Liver (tissue), 9 donors: ENCODE measurements around the gene HOXD13. TPM values are rescaled to one million over a fixed set of nuclear protein-coding genes. Genes with fewer than 3 reads are reported as not detected.

Source experiments
- DNase-seq: peaks from one replicate; pipeline ENCODE4 v3.0.0-alpha.2; 2017; ENCODE audit warnings: low spot score
- H3K27ac ChIP-seq, 2 donors: one replicate each; pipeline ENCODE4 v1.7.0; 2013; ENCODE audit warnings: inconsistent platforms in 2 of 2, low read length in 2 of 2, control low read depth in 1 of 2, low read depth in 1 of 2, mild to moderate bottlenecking in 1 of 2
- H3K27me3 ChIP-seq, 4 donors: one replicate each; pipeline versions ENCODE4 v1.6.1 to v1.7.0; 2013; ENCODE audit warnings: low read length in 3 of 4, inconsistent platforms in 1 of 4, mild to moderate bottlenecking in 1 of 4, moderate library complexity in 1 of 4; ENCODE audit not compliant: control insufficient read depth in 4 of 4, insufficient read depth in 4 of 4
- H3K36me3 ChIP-seq, 4 donors: one replicate each; pipeline versions ENCODE4 v1.6.1 to v1.7.0; 2013; ENCODE audit warnings: low read length in 3 of 4, mild to moderate bottlenecking in 3 of 4, low read depth in 1 of 4, moderate library complexity in 1 of 4; ENCODE audit not compliant: control insufficient read depth in 4 of 4, insufficient read depth in 3 of 4
- H3K4me1 ChIP-seq, 4 donors: one replicate each; pipeline versions ENCODE4 v1.6.1 to v1.7.0; 2013; ENCODE audit warnings: low read length in 3 of 4, mild to moderate bottlenecking in 3 of 4, moderate library complexity in 1 of 4; ENCODE audit not compliant: control insufficient read depth in 4 of 4, insufficient read depth in 4 of 4
- H3K4me3 ChIP-seq, 3 donors: one replicate each; pipeline versions ENCODE4 v1.6.1 to v1.7.0; 2013; ENCODE audit warnings: low read length in 3 of 3, control low read depth in 1 of 3, low read depth in 1 of 3, mild to moderate bottlenecking in 1 of 3
- H3K9ac ChIP-seq, 2 donors: one replicate each; pipeline ENCODE4 v1.7.0; 2013; ENCODE audit warnings: low read length in 2 of 2, mild to moderate bottlenecking in 2 of 2, moderate library complexity in 2 of 2, control low read depth in 1 of 2, low read depth in 1 of 2
- H3K9me3 ChIP-seq, 4 donors: one replicate each; pipeline versions ENCODE4 v1.6.1 to v1.7.0; 2013; ENCODE audit warnings: low read length in 3 of 4; ENCODE audit not compliant: control insufficient read depth in 4 of 4
- EGR1 ChIP-seq, 2 donors: IDR thresholded peaks; 2 replicates each; pipeline ENCODE4 v1.6.1; 2016 to 2018; ENCODE audit warnings: antibody characterized with exemption in 2 of 2, low read depth in 2 of 2
- FOXA1 ChIP-seq: IDR thresholded peaks from 2 replicates; pipeline ENCODE4 v1.6.1; 2016; ENCODE audit warnings: antibody characterized with exemption
- FOXA2 ChIP-seq: IDR thresholded peaks from 2 replicates; pipeline ENCODE4 v1.6.1; 2016; ENCODE audit warnings: antibody characterized with exemption
- GABPA ChIP-seq, 2 donors: IDR thresholded peaks in 1 of 2; conservative IDR thresholded peaks in 1 of 2; 2 replicates each; pipeline ENCODE4 v1.6.1; 2016; ENCODE audit warnings: antibody characterized with exemption in 2 of 2, mild to moderate bottlenecking in 1 of 2, moderate library complexity in 1 of 2
- HNF4G ChIP-seq: IDR thresholded peaks from 2 replicates; pipeline ENCODE4 v1.6.1; 2016; ENCODE audit warnings: antibody characterized with exemption
- JUND ChIP-seq, 2 donors: IDR thresholded peaks; 2 replicates each; pipeline ENCODE4 v1.6.1; 2016; ENCODE audit warnings: antibody characterized with exemption in 2 of 2
- MAX ChIP-seq: IDR thresholded peaks from 2 replicates; pipeline ENCODE4 v1.6.1; 2016; ENCODE audit warnings: antibody characterized with exemption
- NR2F2 ChIP-seq: IDR thresholded peaks from 2 replicates; pipeline ENCODE4 v1.6.1; 2016; ENCODE audit warnings: antibody characterized with exemption
- RAD21 ChIP-seq, 2 donors: IDR thresholded peaks; 2 replicates each; pipeline ENCODE4 v1.6.1; 2016; ENCODE audit warnings: antibody characterized with exemption in 2 of 2, mild to moderate bottlenecking in 2 of 2
- REST ChIP-seq: IDR thresholded peaks from 2 replicates; pipeline ENCODE4 v1.6.1; 2016; ENCODE audit warnings: antibody characterized with exemption, mild to moderate bottlenecking
- RXRA ChIP-seq, 2 donors: IDR thresholded peaks; 2 replicates each; pipeline ENCODE4 v1.6.1; 2017 to 2018; ENCODE audit warnings: antibody characterized with exemption in 2 of 2, mild to moderate bottlenecking in 1 of 2
- SP1 ChIP-seq: IDR thresholded peaks from 2 replicates; pipeline ENCODE4 v1.6.1; 2018; ENCODE audit warnings: antibody characterized with exemption, mild to moderate bottlenecking
- TAF1 ChIP-seq: conservative IDR thresholded peaks from 2 replicates; pipeline ENCODE4 v1.6.1; 2016; ENCODE audit warnings: antibody characterized with exemption, mild to moderate bottlenecking
- YY1 ChIP-seq: IDR thresholded peaks from 2 replicates; pipeline ENCODE4 v1.6.1; 2016; ENCODE audit warnings: antibody characterized with exemption, mild to moderate bottlenecking
- WGBS: extraction: QIAGEN DNeasy Blood & Tissue Kit; methylation state at CpG from one replicate; pipeline ENCODE4 v1.1.7; 2013; 5-methylcytosine and 5-hydroxymethylcytosine counted together
- polyA plus RNA-seq, 2 donors: library from polyadenylated mRNA; stranded (reverse) in 1 of 2; unstranded in 1 of 2; fragments of 200-250 nt in 1 of 2; fragments of >200 nt in 1 of 2; fragmentation: Nextera tagmentation in 1 of 2; extraction: Ambion mirVana in 1 of 2; gene quantifications; one replicate each; pipeline versions ENCODE4 v1.2.1 to v1.2.3, GENCODE V29; 2013 to 2015
- total RNA-seq, 2 donors: library from RNA; depleted of rRNA; stranded (reverse); fragments of >200 nt; gene quantifications; one replicate each; pipeline ENCODE4 v1.2.3, GENCODE V29; 2014
- TF ChIP-seq, protein P1 (sequence below): fragments of 150-350 bp; IDR thresholded peaks from 2 replicates; pipeline ENCODE4 v1.5.1; 2017; ENCODE audit warnings: improper control_type of control experiment, low read depth, low read length; ENCODE audit not compliant: missing input control
- TF ChIP-seq, protein P2 (sequence below): IDR thresholded peaks from 2 replicates; pipeline ENCODE4 v1.6.1; 2016; ENCODE audit warnings: antibody characterized with exemption
- donor health status: healthy.
- donor health status: healthy.
- donor health status: healthy.
- donor health status: healthy.
- donor health status: healthy.

HOXD13 gene
- total and polyA plus RNA-seq, 4 donors, result not detected

GRCh38 chr2:176114120-176114929 is 21.8 kb downstream of the HOXD13 start:
- DNase-seq, result no peak
- Histone ChIP-seq H3K9ac (no peak overlapping the region), H3K4me1 (peaks cover 0 to 3% (median 0%) of the 10 kb centered on the region in 4 donors), H3K36me3 (no peaks in the 10 kb centered on the region), H3K27me3 (peaks cover 12 to 50% (median 45%) of the 10 kb centered on the region in 4 donors), H3K9me3 (peaks cover 0 to 5% (median under 1%) of the 10 kb centered on the region in 4 donors), H3K27ac (no peak overlapping the region), H3K4me3 (no peak overlapping the region)
- TF ChIP-seq HNF4G (no peak), MAX (no peak), FOXA2 (no peak), RXRA (IDR thresholded peaks at IDR 0.05) (no peak), SP1 (no peak), JUND (IDR thresholded peaks at IDR 0.05) (no peak), REST (no peak), NR2F2 (no peak), RAD21 (IDR thresholded peaks at IDR 0.05) (no peak), GABPA (IDR thresholded peaks at IDR 0.05 in 1 of 2, conservative IDR thresholded peaks at IDR 0.05 in 1 of 2) (no peak), FOXA1 (no peak), EGR1 (IDR thresholded peaks at IDR 0.05; ENCODE audit: low read depth in 2 of 2) (no peak), YY1 (no peak), TAF1 (no peak)
- TF ChIP-seq, protein P1, sequence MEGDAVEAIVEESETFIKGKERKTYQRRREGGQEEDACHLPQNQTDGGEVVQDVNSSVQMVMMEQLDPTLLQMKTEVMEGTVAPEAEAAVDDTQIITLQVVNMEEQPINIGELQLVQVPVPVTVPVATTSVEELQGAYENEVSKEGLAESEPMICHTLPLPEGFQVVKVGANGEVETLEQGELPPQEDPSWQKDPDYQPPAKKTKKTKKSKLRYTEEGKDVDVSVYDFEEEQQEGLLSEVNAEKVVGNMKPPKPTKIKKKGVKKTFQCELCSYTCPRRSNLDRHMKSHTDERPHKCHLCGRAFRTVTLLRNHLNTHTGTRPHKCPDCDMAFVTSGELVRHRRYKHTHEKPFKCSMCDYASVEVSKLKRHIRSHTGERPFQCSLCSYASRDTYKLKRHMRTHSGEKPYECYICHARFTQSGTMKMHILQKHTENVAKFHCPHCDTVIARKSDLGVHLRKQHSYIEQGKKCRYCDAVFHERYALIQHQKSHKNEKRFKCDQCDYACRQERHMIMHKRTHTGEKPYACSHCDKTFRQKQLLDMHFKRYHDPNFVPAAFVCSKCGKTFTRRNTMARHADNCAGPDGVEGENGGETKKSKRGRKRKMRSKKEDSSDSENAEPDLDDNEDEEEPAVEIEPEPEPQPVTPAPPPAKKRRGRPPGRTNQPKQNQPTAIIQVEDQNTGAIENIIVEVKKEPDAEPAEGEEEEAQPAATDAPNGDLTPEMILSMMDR, result no peak
- TF ChIP-seq, protein P2, sequence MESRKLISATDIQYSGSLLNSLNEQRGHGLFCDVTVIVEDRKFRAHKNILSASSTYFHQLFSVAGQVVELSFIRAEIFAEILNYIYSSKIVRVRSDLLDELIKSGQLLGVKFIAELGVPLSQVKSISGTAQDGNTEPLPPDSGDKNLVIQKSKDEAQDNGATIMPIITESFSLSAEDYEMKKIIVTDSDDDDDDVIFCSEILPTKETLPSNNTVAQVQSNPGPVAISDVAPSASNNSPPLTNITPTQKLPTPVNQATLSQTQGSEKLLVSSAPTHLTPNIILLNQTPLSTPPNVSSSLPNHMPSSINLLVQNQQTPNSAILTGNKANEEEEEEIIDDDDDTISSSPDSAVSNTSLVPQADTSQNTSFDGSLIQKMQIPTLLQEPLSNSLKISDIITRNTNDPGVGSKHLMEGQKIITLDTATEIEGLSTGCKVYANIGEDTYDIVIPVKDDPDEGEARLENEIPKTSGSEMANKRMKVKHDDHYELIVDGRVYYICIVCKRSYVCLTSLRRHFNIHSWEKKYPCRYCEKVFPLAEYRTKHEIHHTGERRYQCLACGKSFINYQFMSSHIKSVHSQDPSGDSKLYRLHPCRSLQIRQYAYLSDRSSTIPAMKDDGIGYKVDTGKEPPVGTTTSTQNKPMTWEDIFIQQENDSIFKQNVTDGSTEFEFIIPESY, result no peak
- WGBS, result 9% methylated on average over 26 of the region's 26 CpGs
